ENCODE measurements around the gene KATNAL1.

Gene KATNAL1

DNA sequence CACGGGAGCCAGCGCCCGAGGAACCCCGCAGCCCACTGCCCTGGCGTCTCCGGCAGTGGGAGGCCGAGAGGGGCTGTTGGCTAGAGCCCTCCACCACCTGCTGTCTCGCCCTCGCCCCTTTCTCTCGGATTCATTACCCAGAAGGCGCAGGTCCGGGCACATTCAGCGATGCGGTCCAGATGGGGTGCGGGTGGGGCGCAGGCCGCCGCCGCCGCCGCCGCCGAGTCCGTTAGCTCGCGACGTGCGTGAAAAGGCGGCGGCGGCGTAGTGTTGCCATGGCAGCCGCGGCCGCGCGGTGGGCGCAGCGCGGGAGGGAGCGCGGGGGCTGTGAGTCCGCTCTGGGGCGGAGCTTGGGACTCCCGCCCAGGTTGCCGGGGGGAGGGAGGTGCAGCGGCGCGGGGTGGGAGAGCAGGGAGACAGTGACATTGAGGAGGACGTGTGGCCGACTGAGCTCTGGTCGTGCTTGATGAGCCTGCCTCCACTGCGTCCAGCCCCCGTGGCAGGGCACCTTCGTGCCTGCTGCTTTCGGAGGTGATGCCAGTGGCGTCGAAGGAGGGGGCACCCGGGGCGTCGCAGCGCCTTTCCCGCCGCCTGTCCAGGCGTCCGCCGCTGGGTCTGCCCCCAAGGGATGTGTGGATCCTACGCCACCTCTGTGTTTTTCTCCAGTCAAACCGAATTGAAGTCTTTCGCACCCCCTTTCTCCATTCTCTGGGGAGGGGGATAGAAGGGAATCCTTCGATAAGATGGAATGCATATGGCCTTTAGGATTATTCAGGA, at the start of gene KATNAL1:
KATNAL1 (minus strand) TSS at position 358 of the 777 bp plus-strand sequence. CDS start 23,774 bp downstream, outside the sequence.
- TF ChIP-seq, protein P1, sequence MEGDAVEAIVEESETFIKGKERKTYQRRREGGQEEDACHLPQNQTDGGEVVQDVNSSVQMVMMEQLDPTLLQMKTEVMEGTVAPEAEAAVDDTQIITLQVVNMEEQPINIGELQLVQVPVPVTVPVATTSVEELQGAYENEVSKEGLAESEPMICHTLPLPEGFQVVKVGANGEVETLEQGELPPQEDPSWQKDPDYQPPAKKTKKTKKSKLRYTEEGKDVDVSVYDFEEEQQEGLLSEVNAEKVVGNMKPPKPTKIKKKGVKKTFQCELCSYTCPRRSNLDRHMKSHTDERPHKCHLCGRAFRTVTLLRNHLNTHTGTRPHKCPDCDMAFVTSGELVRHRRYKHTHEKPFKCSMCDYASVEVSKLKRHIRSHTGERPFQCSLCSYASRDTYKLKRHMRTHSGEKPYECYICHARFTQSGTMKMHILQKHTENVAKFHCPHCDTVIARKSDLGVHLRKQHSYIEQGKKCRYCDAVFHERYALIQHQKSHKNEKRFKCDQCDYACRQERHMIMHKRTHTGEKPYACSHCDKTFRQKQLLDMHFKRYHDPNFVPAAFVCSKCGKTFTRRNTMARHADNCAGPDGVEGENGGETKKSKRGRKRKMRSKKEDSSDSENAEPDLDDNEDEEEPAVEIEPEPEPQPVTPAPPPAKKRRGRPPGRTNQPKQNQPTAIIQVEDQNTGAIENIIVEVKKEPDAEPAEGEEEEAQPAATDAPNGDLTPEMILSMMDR (IDR thresholded peaks at IDR 0.05; ENCODE audit: extremely low read depth, missing control alignments) = no peak
- DNase-seq (ENCODE audit: low spot score) = peak; percentile 85

DNA sequence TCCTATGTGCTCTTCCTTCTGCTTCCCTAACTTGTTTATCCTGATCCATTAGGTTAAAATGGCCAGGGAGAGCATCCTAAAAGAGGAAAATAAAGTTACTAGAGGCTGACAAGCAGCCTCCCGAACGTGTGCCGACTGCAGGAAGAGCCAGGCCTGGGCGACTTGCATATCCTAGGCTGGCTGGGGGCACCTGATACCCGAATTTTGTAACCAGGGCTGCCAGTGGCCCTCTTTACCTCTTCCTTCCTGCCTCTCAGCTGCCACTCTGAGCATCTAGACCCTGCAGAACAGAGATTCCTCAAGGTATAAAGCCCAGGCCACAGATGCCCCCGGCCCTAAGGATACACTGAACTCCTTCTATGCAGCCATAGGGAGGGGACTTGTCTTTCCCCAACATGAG, 48.5 kb upstream of the KATNAL1 start:
- no peak for DNase-seq (ENCODE audit: low spot score)
- TF ChIP-seq, protein P1 (IDR thresholded peaks at IDR 0.05; ENCODE audit: extremely low read depth, missing control alignments) = no peak

DNA sequence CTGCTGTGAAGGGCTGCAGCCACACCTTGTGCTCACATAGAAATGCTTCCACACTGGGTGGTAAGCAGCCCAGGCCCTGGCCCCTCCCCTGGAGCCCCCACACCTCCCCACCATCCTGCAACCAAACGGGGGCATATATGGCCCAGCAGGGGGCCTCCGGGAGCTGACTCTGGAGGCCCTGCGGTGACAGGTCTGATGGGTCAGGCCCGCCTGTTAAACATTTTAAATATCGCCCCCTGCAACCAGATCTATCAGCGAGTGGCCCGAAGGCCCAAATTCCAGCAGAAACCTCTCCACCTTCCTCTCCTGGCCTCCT, 48.0 kb upstream of the KATNAL1 start:
- peak; percentile 61 for DNase-seq (ENCODE audit: low spot score)

DNA sequence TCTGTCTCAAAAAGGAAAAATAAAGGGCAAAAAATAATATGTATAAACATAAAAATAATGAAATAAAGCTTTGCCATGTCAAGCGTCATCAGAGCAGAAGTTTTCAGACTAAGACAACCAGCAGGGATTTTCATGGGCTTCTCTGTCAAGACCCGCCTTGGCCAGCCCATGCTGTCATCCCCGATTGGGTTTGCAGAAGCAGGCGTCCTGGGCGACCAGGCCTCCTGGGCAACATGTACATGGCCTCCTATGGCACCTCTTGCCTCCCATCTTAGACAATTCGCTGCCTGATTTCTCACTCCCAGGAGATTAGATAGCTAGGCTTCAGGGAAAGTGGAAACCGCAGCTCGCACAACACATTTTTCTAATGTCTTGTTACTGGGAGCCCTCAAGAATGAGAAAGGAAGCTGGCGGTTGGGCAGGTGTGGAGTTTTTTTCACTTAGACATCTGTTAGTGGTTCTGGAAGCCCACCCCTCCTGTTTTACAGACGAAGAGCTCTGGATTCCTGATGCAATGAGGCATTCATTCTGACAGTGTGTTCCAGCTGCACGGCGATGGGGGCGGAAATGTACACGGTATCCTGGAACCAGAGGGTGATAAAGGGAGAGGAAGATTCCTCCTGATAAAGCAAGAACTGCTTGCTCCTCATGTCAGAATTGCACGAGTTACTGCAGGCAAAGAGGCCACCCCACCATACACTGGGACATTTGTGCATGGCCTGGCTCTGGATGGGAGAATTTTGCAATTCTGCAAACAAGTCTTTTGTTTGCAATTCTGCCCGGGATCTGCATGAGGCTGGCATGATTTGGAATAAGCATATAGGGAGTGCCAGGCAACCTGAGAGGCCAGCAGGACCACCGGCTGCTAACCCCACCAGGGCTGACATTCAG, 47.4 kb upstream of the KATNAL1 start:
- TF ChIP-seq, protein P1 (IDR thresholded peaks at IDR 0.05; ENCODE audit: extremely low read depth, missing control alignments) = no peak
- no peak for DNase-seq (ENCODE audit: low spot score)

More for the DNA sequence above, 48.0 kb upstream of the KATNAL1 start:
- TF ChIP-seq, protein P1 (IDR thresholded peaks at IDR 0.05; ENCODE audit: extremely low read depth, missing control alignments) = peak; percentile 66

DNA sequence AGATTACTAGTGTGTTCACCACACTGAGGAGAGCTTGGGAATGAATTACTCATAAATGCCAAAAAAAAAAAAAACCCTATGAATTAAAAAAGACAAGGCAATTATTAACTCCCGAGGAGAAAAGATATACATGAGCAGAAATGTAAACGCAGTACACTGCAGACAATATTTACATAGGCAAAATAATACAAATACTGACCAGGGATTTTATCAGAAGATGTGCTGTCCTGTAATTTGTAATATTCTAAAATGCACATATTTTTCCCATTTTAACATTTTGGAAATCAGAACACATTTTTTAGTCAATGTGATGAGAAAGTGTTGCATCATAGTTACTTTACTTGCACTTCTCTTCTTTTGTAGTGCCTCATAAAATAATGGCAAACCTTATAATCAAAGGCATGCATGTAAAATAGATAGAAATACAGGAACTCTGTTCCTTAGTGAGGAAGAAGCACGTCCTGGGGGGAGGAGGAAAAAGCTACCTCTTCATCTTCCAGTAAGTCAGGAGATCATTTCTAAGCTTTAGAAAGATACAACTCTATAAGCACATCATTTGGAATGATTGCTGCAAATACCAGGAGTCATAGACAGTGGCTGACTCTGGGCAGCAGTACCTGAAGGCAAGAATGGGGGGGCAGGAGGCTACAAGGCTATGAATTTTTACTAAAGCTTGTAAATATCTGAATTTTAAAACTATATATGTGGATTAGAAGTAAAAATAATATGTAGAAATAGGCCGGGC, 46.3 kb upstream of the KATNAL1 start:
- TF ChIP-seq, protein P1 (IDR thresholded peaks at IDR 0.05; ENCODE audit: extremely low read depth, missing control alignments) = no peak
- no peak for DNase-seq (ENCODE audit: low spot score)

DNA sequence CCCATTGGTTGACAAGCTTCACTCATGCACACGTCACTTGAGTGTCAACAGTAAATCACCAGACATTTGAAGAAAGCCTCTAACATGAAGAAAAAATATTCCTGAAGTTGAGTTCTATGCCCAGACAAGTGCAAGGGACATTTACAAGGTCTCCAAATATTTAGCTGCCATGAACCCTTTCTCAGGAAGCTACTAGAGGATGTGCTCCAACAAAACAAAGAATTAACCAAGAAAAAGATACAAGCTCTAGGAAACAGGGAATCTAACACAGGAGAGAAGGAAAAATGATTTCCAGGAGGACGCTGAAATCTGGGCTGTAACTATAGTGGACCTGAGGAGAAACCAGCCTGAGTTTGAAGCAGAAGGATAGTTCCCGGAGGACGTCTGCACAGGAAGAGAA, 45.7 kb upstream of the KATNAL1 start:
- TF ChIP-seq, protein P1 (IDR thresholded peaks at IDR 0.05; ENCODE audit: extremely low read depth, missing control alignments) = no peak
- no peak for DNase-seq (ENCODE audit: low spot score)
